HepG2 (cell line): ENCODE measurements around the gene RCC1. TPM values are rescaled to one million over a fixed set of nuclear protein-coding genes. Genes with fewer than 3 reads are reported as not detected.

Source experiments
- AGO1 ChIP-seq: fragments of 200-400 bp; formaldehyde crosslinking; IDR thresholded peaks from 2 replicates; pipeline ENCODE4 v1.6.1; 2017; ENCODE audit warnings: mild to moderate bottlenecking, low read depth, low read length, moderate library complexity; ENCODE audit not compliant: poor library complexity, severe bottlenecking
- ARNT ChIP-seq: fragments of 450-650 bp; IDR thresholded peaks from 2 replicates; pipeline ENCODE4 v1.6.1; 2017
- EED ChIP-seq: sonication (generic); formaldehyde crosslinking; IDR thresholded peaks from 2 replicates; pipeline ENCODE4 v1.5.0; 2020; ENCODE audit warnings: mild to moderate bottlenecking, missing genetic modification reagents
- ETV5 ChIP-seq: IDR thresholded peaks from 2 replicates; pipeline ENCODE4 v1.6.1; 2018; ENCODE audit warnings: missing biosample characterization, missing genetic modification reagents, inconsistent platforms, borderline replicate concordance
- FIP1L1 ChIP-seq: fragments of 200-400 bp; formaldehyde crosslinking; IDR thresholded peaks from 2 replicates; pipeline ENCODE4 v1.6.1; 2018; ENCODE audit warnings: low read depth, mild to moderate bottlenecking, low read length, moderate library complexity, borderline replicate concordance; ENCODE audit not compliant: insufficient read depth
- HNF4G ChIP-seq, 2 experiments: sonication (generic) in 1 of 2; formaldehyde crosslinking in 1 of 2; IDR thresholded peaks; 2 replicates each; pipeline versions ENCODE4 v1.4.0 to v1.6.1; 2011 to 2020; ENCODE audit warnings: borderline replicate concordance in 2 of 2, low read depth in 2 of 2, mild to moderate bottlenecking in 2 of 2, low read length in 1 of 2, missing genetic modification reagents in 1 of 2, moderate library complexity in 1 of 2
- HNRNPUL1 ChIP-seq: fragments of 200-400 bp; formaldehyde crosslinking; IDR thresholded peaks from 2 replicates; pipeline ENCODE4 v1.6.1; 2017; ENCODE audit warnings: low read depth, mild to moderate bottlenecking, low read length, moderate library complexity
- HOXA5 ChIP-seq: sonication (generic); formaldehyde crosslinking; IDR thresholded peaks from 2 replicates; pipeline ENCODE4 v1.4.0; 2020; ENCODE audit warnings: missing genetic modification reagents
- JDP2 ChIP-seq: sonication (generic); formaldehyde crosslinking; IDR thresholded peaks from 2 replicates; pipeline ENCODE4 v1.8.1; 2022; ENCODE audit warnings: missing genetic modification reagents, borderline replicate concordance
- JUN ChIP-seq: sonication (generic); formaldehyde crosslinking; IDR thresholded peaks from 2 replicates; pipeline ENCODE4 v1.4.0; 2020; ENCODE audit warnings: mild to moderate bottlenecking, missing genetic modification reagents
- KMT2A ChIP-seq: sonication (generic); formaldehyde crosslinking; IDR thresholded peaks from 2 replicates; pipeline ENCODE4 v1.4.0; 2020; ENCODE audit warnings: missing genetic modification reagents
- MAFF ChIP-seq: IDR thresholded peaks from 2 replicates; pipeline ENCODE4 v1.6.1; 2011; ENCODE audit warnings: low read depth, low read length, improper control_type of control experiment
- MTF2 ChIP-seq: sonication (generic); formaldehyde crosslinking; IDR thresholded peaks from 2 replicates; pipeline ENCODE4 v1.5.0; 2020; ENCODE audit warnings: missing genetic modification reagents, borderline replicate concordance
- MZF1 ChIP-seq: sonication (generic); formaldehyde crosslinking; IDR thresholded peaks from 2 replicates; pipeline ENCODE4 v1.8.1; 2023; ENCODE audit warnings: mild to moderate bottlenecking, missing genetic modification reagents, borderline replicate concordance
- ONECUT2 ChIP-seq: sonication (generic); formaldehyde crosslinking; IDR thresholded peaks from 2 replicates; pipeline ENCODE4 v1.4.0; 2020; ENCODE audit warnings: missing genetic modification reagents
- SNRNP70 ChIP-seq: fragments of 200-400 bp; formaldehyde crosslinking; IDR thresholded peaks from 2 replicates; pipeline ENCODE4 v1.6.1; 2017; ENCODE audit warnings: mild to moderate bottlenecking, low read depth, low read length, moderate library complexity
- ZMYM2 ChIP-seq: sonication (generic); formaldehyde crosslinking; IDR thresholded peaks from 2 replicates; pipeline ENCODE4 v1.8.0; 2022; ENCODE audit warnings: mild to moderate bottlenecking, missing genetic modification reagents
- ZNF121 ChIP-seq: sonication (generic); formaldehyde crosslinking; IDR thresholded peaks from 2 replicates; pipeline ENCODE4 v1.5.0; 2020; ENCODE audit warnings: mild to moderate bottlenecking, missing genetic modification reagents
- ZNF329 ChIP-seq: sonication (generic); formaldehyde crosslinking; IDR thresholded peaks from 2 replicates; pipeline ENCODE4 v1.9.0; 2021; ENCODE audit warnings: low read depth, mild to moderate bottlenecking, missing genetic modification reagents
- ZNF432 ChIP-seq: sonication (generic); formaldehyde crosslinking; IDR thresholded peaks from 2 replicates; pipeline ENCODE4 v1.5.0; 2020; ENCODE audit warnings: missing genetic modification reagents, mild to moderate bottlenecking, borderline replicate concordance
- ZNF547 ChIP-seq: sonication (generic); formaldehyde crosslinking; IDR thresholded peaks from 2 replicates; pipeline ENCODE4 v1.5.1; 2020; ENCODE audit warnings: mild to moderate bottlenecking, missing genetic modification reagents
- ZNF589 ChIP-seq: sonication (generic); formaldehyde crosslinking; conservative IDR thresholded peaks from 2 replicates; pipeline ENCODE4 v1.8.0; 2022; ENCODE audit warnings: mild to moderate bottlenecking, moderate library complexity, missing genetic modification reagents
- polyA plus RNA-seq, 8 experiments: library from polyadenylated mRNA; depleted of rRNA in 3 of 8; stranded (reverse) in 7 of 8; unstranded in 1 of 8; fragments of >200 nt; fragmentation: Illumina TruSeq in 4 of 8; extraction: Trizol in 4 of 8; gene quantifications; 2 replicates each; pipeline versions ENCODE4 v1.2.1 to v1.2.3, GENCODE V29; 2011 to 2016; ENCODE audit warnings: low read depth in 4 of 8, missing spikeins in 1 of 8, mixed read lengths in 1 of 8; ENCODE audit not compliant: insufficient read depth in 1 of 8
- total RNA-seq, 5 experiments: library from RNA; depleted of rRNA; stranded (reverse); fragments of >200 nt; fragmentation: Illumina TruSeq; extraction: Trizol; gene quantifications; 2 replicates each; pipeline ENCODE4 v1.2.3, GENCODE V29; 2016; ENCODE audit warnings: low read depth in 1 of 5
- TF ChIP-seq, protein P1 (sequence below): sonication (generic); formaldehyde crosslinking; IDR thresholded peaks from 2 replicates; pipeline ENCODE4 v1.4.0; 2020; ENCODE audit warnings: missing genetic modification reagents, borderline replicate concordance
- TF ChIP-seq, protein P2 (sequence below): sonication (generic); formaldehyde crosslinking; IDR thresholded peaks from 2 replicates; pipeline ENCODE4 v1.8.1; 2023; ENCODE audit warnings: mild to moderate bottlenecking, moderate library complexity, missing genetic modification reagents
- TF ChIP-seq, protein P3 (sequence below): sonication (generic); formaldehyde crosslinking; IDR thresholded peaks from 2 replicates; pipeline ENCODE4 v1.4.0; 2020; ENCODE audit warnings: missing genetic modification reagents, borderline replicate concordance

Gene RCC1
- total and polyA plus RNA-seq, 2 of the 13 experiments (the other 11 are each of a cell fraction or from before 2014, with no cell fraction given): 47.2 to 80.8 TPM

DNA sequence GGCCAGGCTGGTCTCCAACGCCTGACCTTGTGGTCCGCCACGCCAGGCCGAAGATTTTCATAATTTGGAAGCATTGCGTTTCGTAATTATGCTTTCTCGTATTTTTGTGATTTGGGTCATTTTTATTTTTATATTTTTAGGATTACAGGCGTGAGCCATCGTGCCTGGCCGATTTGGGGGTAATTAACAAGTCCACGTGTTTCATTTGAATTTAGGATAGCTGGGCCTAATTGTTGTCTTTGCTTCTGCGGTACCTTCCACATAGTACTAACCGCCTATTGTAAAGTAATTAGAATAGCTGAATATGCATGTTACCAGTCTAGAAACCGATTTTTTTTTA, 1.0 kb downstream of the RCC1 start (continued):
- TF ChIP-seq SNRNP70: no peak
- TF ChIP-seq, protein P1, sequence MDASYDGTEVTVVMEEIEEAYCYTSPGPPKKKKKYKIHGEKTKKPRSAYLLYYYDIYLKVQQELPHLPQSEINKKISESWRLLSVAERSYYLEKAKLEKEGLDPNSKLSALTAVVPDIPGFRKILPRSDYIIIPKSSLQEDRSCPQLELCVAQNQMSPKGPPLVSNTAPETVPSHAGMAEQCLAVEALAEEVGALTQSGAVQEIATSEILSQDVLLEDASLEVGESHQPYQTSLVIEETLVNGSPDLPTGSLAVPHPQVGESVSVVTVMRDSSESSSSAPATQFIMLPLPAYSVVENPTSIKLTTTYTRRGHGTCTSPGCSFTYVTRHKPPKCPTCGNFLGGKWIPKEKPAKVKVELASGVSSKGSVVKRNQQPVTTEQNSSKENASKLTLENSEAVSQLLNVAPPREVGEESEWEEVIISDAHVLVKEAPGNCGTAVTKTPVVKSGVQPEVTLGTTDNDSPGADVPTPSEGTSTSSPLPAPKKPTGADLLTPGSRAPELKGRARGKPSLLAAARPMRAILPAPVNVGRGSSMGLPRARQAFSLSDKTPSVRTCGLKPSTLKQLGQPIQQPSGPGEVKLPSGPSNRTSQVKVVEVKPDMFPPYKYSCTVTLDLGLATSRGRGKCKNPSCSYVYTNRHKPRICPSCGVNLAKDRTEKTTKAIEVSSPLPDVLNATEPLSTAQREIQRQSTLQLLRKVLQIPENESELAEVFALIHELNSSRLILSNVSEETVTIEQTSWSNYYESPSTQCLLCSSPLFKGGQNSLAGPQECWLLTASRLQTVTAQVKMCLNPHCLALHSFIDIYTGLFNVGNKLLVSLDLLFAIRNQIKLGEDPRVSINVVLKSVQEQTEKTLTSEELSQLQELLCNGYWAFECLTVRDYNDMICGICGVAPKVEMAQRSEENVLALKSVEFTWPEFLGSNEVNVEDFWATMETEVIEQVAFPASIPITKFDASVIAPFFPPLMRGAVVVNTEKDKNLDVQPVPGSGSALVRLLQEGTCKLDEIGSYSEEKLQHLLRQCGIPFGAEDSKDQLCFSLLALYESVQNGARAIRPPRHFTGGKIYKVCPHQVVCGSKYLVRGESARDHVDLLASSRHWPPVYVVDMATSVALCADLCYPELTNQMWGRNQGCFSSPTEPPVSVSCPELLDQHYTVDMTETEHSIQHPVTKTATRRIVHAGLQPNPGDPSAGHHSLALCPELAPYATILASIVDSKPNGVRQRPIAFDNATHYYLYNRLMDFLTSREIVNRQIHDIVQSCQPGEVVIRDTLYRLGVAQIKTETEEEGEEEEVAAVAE: no peak
- no peak for TF ChIP-seq ZNF121 (CRISPR knock-in tag)
- TF ChIP-seq FIP1L1: no peak
- no peak for TF ChIP-seq ZNF547 (CRISPR knock-in tag)
- TF ChIP-seq, protein P2, sequence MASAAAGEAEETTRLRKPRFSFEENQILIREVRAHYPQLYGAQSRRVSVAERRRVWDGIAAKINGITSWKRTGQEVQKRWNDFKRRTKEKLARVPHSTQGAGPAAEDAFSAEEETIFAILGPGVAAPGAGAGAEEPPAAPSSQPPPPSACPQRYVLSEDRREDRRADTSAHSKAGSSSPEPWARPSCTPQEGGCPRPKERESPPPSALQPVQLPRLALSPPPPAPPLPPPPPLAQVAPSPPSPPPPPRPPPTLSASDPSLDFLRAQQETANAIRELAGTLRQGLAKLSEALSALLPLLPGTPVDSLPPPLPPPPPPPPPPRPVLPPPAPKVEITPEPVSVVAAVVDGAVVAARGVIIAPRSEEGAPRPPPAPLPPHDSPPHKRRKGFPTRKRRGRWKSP (CRISPR knock-in tag): 0 out of 2 replicates have a peak, but pooled peaks have one; percentile 7
- no peak for TF ChIP-seq MAFF
- no peak for TF ChIP-seq KMT2A (CRISPR knock-in tag)
- TF ChIP-seq ONECUT2 (CRISPR knock-in tag): no peak
- 0 out of 2 replicates have a peak, but pooled peaks have one; percentile 14 for TF ChIP-seq MTF2 (CRISPR knock-in tag)
- TF ChIP-seq HOXA5 (CRISPR knock-in tag): no peak
- TF ChIP-seq, protein P3, sequence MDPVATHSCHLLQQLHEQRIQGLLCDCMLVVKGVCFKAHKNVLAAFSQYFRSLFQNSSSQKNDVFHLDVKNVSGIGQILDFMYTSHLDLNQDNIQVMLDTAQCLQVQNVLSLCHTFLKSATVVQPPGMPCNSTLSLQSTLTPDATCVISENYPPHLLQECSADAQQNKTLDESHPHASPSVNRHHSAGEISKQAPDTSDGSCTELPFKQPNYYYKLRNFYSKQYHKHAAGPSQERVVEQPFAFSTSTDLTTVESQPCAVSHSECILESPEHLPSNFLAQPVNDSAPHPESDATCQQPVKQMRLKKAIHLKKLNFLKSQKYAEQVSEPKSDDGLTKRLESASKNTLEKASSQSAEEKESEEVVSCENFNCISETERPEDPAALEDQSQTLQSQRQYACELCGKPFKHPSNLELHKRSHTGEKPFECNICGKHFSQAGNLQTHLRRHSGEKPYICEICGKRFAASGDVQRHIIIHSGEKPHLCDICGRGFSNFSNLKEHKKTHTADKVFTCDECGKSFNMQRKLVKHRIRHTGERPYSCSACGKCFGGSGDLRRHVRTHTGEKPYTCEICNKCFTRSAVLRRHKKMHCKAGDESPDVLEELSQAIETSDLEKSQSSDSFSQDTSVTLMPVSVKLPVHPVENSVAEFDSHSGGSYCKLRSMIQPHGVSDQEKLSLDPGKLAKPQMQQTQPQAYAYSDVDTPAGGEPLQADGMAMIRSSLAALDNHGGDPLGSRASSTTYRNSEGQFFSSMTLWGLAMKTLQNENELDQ (CRISPR knock-in tag): no peak
- TF ChIP-seq AGO1: no peak
- TF ChIP-seq ZNF329: no peak
- TF ChIP-seq MZF1 (CRISPR knock-in tag): no peak
- TF ChIP-seq HNRNPUL1: no peak
- TF ChIP-seq ZNF589 (CRISPR knock-in tag): no peak
- no peak for TF ChIP-seq ARNT
- no peak for TF ChIP-seq EED (CRISPR knock-in tag)
- TF ChIP-seq ZMYM2: no peak
- TF ChIP-seq JDP2 (CRISPR knock-in tag): no peak
- no peak for TF ChIP-seq ZNF432 (CRISPR knock-in tag)
- no peak for TF ChIP-seq HNF4G (IDR thresholded peaks at IDR 0.05; ENCODE audit: borderline replicate concordance, low read depth, low read length)
- TF ChIP-seq HNF4G (CRISPR knock-in tag; IDR thresholded peaks at IDR 0.05; ENCODE audit: borderline replicate concordance, low read depth): no peak
- TF ChIP-seq ETV5 (CRISPR knock-in tag): no peak
- TF ChIP-seq JUN (CRISPR knock-in tag): no peak
